Stimulated activated CD8-positive, alpha-beta memory T cell treated with anti-CD3 and anti-CD28 coated beads, Interleukin-7, amount 100 ng/mL, for 24 hours (primary cell): ENCODE measurements around the gene HID1.
A peak's percentile ranks its signal among the peaks of the same experiment; 100 is the strongest.

ENCODE experiments used
- DNase-seq: peaks from one replicate; pipeline ENCODE4 v3.0.0-alpha.2; 2020; ENCODE audit warnings: low read depth

The HID1 gene

GRCh38 chr17:74947041-74947754 is 25.4 kb downstream of the HID1 start:
- no peak for DNase-seq

GRCh38 chr17:74946641-74947040 is 25.9 kb downstream of the HID1 start:
- no peak for DNase-seq

GRCh38 chr17:74945543-74945942 is 27.0 kb downstream of the HID1 start:
- no peak for DNase-seq

GRCh38 chr17:74943808-74944522 is 28.6 kb downstream of the HID1 start:
- DNase-seq, result no peak

GRCh38 chr17:74941128-74941725 is 31.3 kb downstream of the HID1 start:
- no peak for DNase-seq

- DNase-seq, result no peak
These were observed 33.0 kb downstream of the HID1 start for GRCh38 chr17:74939534-74939933.

- DNase-seq, result no peak
These were observed 34.2 kb downstream of the HID1 start for GRCh38 chr17:74938194-74938950.

GRCh38 chr17:74937064-74938051 is 35.2 kb downstream of the HID1 start:
- DNase-seq, result no peak

- DNase-seq, result no peak
These were observed 36.1 kb downstream of the HID1 start for GRCh38 chr17:74936470-74936799.

- DNase-seq, result no peak
These were observed 36.7 kb downstream of the HID1 start, which contains the start of gene OTOP3 for GRCh38 chr17:74935585-74936469. TSS of gene OTOP3 (plus strand) at chr17:74935898. CDS start at chr17:74935922, 24 bp downstream.

- DNase-seq, result no peak
These were observed 37.5 kb downstream of the HID1 start for GRCh38 chr17:74935048-74935447.

- DNase-seq, result no peak
These were observed 42.0 kb downstream of the HID1 start for GRCh38 chr17:74930535-74931036.

- DNase-seq, result no peak
These were observed 43.8 kb downstream of the HID1 start for GRCh38 chr17:74928786-74929185.

- no peak for DNase-seq
These were observed 47.3 kb downstream of the HID1 start for GRCh38 chr17:74925242-74925641.

GRCh38 chr17:74924250-74924948 is 48.2 kb downstream of the HID1 start, which contains the start of gene OTOP2:
TSS of gene OTOP2 (plus strand) at chr17:74924273. CDS start at chr17:74924633, 360 bp downstream.
- DNase-seq, result no peak

- DNase-seq, result peak; percentile 43
These were observed 48.9 kb downstream of the HID1 start for GRCh38 chr17:74923538-74924249.

- DNase-seq, result no peak
These were observed 49.6 kb downstream of the HID1 start, which contains the start of gene USH1G for GRCh38 chr17:74922694-74923537. TSS of gene USH1G (minus strand) at chr17:74923255. CDS start at chr17:74923073, 182 bp downstream.

GRCh38 chr17:74922172-74922571 is 50.4 kb downstream of the HID1 start:
- no peak for DNase-seq
